BLaER1 treated with 17β-estradiol and CSF1 and Interleukin-3, amounts not matched to agents 10 nM and 100 nM (cell line): ENCODE measurements around the gene SEMA3F.
A peak's percentile ranks its signal among the peaks of the same experiment; 100 is the strongest.
"Not testable (repeated sequence)": the region's sequence is repeated elsewhere in the genome, so short reads cannot be mapped to it uniquely, and the experiment has no call there.

ENCODE experiments used
- H3K27ac ChIP-seq, 11 experiments: shearing (Covaris generic); formaldehyde crosslinking; 2 replicates each; pipeline ENCODE4 v1.8.1; 2022
- H3K27me3 ChIP-seq, 11 experiments: shearing (Covaris generic); formaldehyde crosslinking; 2 replicates each; pipeline ENCODE4 v1.8.1; 2022
- H3K36me3 ChIP-seq, 11 experiments: shearing (Covaris generic); formaldehyde crosslinking; 2 replicates each; pipeline ENCODE4 v1.8.1; 2022
- H3K4me1 ChIP-seq, 10 experiments: shearing (Covaris generic); formaldehyde crosslinking; 2 replicates each; pipeline ENCODE4 v1.8.1; 2022
- H3K4me2 ChIP-seq, 11 experiments: shearing (Covaris generic); formaldehyde crosslinking; 2 replicates each; pipeline ENCODE4 v1.8.1; 2022
- H3K4me3 ChIP-seq, 10 experiments: shearing (Covaris generic); formaldehyde crosslinking; 2 replicates each; pipeline ENCODE4 v1.8.1; 2022
- H3K9ac ChIP-seq, 11 experiments: shearing (Covaris generic); formaldehyde crosslinking; 2 replicates each; pipeline ENCODE4 v1.8.1; 2022
- H3K9me3 ChIP-seq, 11 experiments: shearing (Covaris generic); formaldehyde crosslinking; replicated peaks in 1 of 11; 2 replicates each; pipeline ENCODE4 v1.8.1; 2022
- H4K20me1 ChIP-seq, 11 experiments: shearing (Covaris generic); formaldehyde crosslinking; 2 replicates each; pipeline ENCODE4 v1.8.1; 2022
- Cebpa-rat ChIP-seq, 11 experiments: shearing (Covaris generic); IDR thresholded peaks; 2 replicates each; pipeline ENCODE4 v1.8.1; 2022

Gene SEMA3F

DNA sequence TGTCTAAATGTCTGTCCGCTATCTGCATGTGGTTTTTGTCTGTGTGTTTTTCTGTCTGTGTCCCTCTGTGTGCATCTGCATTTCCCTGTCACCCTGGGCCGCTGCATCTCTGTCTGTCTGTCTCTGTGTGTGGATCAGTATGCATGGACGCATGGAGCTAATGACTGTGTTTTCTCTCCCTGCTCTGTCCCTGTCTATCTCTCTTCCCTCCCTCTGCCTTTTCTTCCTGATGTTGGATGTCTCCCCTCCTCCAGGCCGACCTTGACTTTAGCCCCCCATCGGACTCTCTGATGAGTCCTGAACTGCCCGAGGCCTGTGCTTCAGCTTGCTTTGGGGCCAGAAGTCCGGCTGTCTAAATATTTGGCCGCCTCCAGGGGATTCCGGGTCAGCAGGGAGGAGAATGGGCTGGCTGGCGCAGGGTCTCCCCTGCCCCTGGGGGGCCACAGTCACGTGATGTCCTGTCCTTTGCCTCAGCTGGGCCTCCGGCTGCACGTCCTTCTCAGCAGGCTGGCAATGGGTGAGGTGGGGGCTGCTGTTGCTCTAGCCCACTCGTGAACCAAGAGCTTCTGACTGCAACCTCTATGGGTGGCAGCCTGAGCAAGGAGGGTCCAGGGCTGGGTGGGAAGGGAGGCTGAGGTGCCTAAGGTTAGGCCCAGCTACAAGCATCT, 53.7 kb downstream of the SEMA3F start:
- no peak overlapping the region for H3K9ac ChIP-seq
- no peak overlapping the region for H3K4me2 ChIP-seq
- peaks cover 0 to 40% (median 18%) of the 10 kb centered on the region in 11 experiments; a peak in 18 of 22 replicates for H4K20me1 ChIP-seq
- no peak for TF ChIP-seq Cebpa-rat (IDR thresholded peaks at IDR 0.05)
- peaks cover 42 to 61% (median 52%) of the 10 kb centered on the region in 11 experiments for H3K27me3 ChIP-seq
- H3K4me1 ChIP-seq, result peaks cover 16 to 48% (median 38%) of the 10 kb centered on the region in 10 experiments
- no peaks in the 10 kb centered on the region for H3K36me3 ChIP-seq
- H3K4me3 ChIP-seq, result no peak overlapping the region
- no peak overlapping the region for H3K27ac ChIP-seq
- no peaks in the 10 kb centered on the region for H3K9me3 ChIP-seq

- H3K27ac ChIP-seq, result no peak overlapping the region
- H3K36me3 ChIP-seq, result no peaks in the 10 kb centered on the region
- TF ChIP-seq Cebpa-rat (IDR thresholded peaks at IDR 0.05), result no peak
- peaks cover 16 to 47% (median 36%) of the 10 kb centered on the region in 10 experiments for H3K4me1 ChIP-seq
- no peak overlapping the region for H3K4me3 ChIP-seq
- H4K20me1 ChIP-seq, result peaks cover 0 to 32% (median 15%) of the 10 kb centered on the region in 11 experiments; a peak in 18 of 22 replicates
- H3K9me3 ChIP-seq, result no peaks in the 10 kb centered on the region
- peaks cover 29 to 47% (median 39%) of the 10 kb centered on the region in 11 experiments for H3K27me3 ChIP-seq
- H3K9ac ChIP-seq, result no peak overlapping the region
- peak overlapping the region in 5 of 11 experiments; percentile 1 to 41 (median 12); a peak in 3 of 22 replicates for H3K4me2 ChIP-seq
Observed at GRCh38 chr3:50210176-50210509, 55.0 kb downstream of the SEMA3F start.

DNA sequence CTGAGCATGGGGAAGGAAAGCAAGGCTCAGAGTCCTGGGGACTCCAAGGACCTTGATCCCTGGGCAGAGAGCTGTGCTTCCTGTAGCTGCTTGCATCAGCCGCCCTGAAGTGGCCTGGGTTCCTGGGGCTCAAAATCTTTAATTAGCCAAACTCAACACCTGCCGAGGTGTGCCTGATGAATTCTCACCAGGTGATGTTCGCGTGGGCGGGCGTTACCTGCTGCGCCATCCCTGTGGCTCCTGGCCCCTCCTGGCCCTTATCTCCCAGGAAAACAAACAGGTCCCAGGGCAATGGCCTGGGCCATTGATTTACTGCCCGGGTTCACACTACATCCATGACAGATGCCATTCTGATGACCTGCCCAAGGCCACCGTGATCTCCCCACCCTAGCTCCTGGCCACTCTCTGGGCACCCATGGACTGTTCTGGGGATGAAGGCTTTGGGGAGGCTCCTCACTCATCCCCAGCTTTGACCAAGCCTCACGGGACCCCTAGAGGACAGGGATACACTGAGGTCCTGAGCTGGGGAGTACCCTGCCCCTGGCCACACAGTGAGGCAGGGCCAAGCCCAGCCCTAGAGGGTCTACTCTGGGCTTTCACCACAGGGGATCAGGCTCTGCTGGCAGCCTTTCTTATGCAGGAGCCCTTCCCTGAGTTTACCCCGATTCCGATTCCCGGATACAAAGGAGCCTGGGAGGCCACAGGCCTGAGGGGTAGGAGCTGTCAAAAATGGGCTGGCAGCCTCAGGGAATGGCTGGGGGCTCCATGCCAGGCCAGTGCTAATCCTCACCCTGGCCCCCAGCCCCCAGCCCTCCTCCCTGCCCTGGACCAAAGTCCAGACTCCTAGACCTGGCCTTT, 55.6 kb downstream of the SEMA3F start:
- peak overlapping the region in 4 of 11 experiments; percentile 1 to 12 (median 6); a peak in 2 of 22 replicates for H3K4me2 ChIP-seq

DNA sequence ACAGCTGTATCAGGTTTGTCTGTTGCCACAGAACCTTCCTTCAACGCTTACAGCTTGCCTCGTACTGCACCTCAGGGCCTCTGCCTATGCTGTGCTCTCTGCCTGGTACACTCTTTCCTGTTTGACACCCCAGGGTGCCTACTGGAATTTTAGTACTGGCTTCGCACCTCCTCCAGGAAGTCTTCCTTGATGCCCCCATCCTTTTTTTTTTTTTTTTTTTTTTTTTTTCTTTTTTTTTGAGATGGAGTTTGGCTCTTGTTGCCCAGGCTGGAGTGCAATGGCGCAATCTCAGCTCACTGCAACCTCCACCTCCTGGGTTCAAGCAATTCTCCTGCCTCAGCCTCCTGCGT, 56.2 kb downstream of the SEMA3F start:
- H3K4me3 ChIP-seq, H3K9ac ChIP-seq, H3K27ac ChIP-seq, H3K36me3 ChIP-seq, H3K9me3 ChIP-seq: not testable (repeated sequence)
- Histone ChIP-seq H4K20me1 (peaks cover 0 to 20% (median 3%) of the 10 kb centered on the region in 11 experiments; a peak in 8 of 22 replicates), H3K27me3 (peaks cover 17 to 35% (median 27%) of the 10 kb centered on the region in 11 experiments), H3K4me1 (peaks cover 7 to 35% (median 25%) of the 10 kb centered on the region in 10 experiments; a peak in 19 of 20 replicates), H3K4me2 (peak overlapping the region in 1 of 11 experiments; percentile 64; a peak in 2 of 22 replicates)

More for the DNA sequence above, 55.6 kb downstream of the SEMA3F start:
- no peaks in the 10 kb centered on the region for H3K9me3 ChIP-seq
- no peak for TF ChIP-seq Cebpa-rat (IDR thresholded peaks at IDR 0.05)
- peaks cover 0 to 26% (median 9%) of the 10 kb centered on the region in 11 experiments; a peak in 18 of 22 replicates for H4K20me1 ChIP-seq
- peaks cover 23 to 42% (median 33%) of the 10 kb centered on the region in 11 experiments for H3K27me3 ChIP-seq
- no peak overlapping the region for H3K4me3 ChIP-seq
- H3K9ac ChIP-seq, result 0 out of 22 replicates have a peak overlapping the region, but pooled peaks of 1 of the 11 experiments have one; percentile 10
- no peaks in the 10 kb centered on the region for H3K36me3 ChIP-seq
- peaks cover 10 to 41% (median 30%) of the 10 kb centered on the region in 10 experiments for H3K4me1 ChIP-seq
- H3K27ac ChIP-seq, result no peak overlapping the region

DNA sequence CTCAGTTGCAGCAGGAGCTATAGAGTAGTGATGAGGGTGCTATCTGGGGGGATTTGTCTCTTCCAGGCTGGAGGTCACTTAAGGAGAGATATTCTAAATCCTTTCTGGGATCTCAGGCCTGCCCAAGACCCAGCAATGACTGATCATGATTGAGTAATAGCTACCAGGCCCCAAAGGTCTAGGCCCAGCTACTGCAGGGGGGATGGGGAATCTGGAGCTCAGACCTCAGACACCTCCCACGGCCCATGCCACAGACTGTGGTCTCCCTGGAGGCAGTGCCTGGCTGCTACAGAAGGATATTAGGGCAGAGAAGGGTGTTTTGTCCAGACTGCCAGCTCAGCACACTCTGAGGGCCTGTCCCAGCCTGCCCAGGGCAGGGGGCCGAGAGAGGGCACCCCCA, 56.8 kb downstream of the SEMA3F start:
- peaks cover 7 to 35% (median 25%) of the 10 kb centered on the region in 10 experiments; a peak in 19 of 20 replicates for H3K4me1 ChIP-seq
- H4K20me1 ChIP-seq, result peaks cover 0 to 14% (median 0%) of the 10 kb centered on the region in 11 experiments; a peak in 4 of 22 replicates
- H3K27me3 ChIP-seq, result peaks cover 11 to 30% (median 21%) of the 10 kb centered on the region in 11 experiments
- H3K36me3 ChIP-seq, result no peaks in the 10 kb centered on the region
- peak overlapping the region in 10 of 11 experiments; percentile 11 to 67 (median 37); a peak in 16 of 22 replicates for H3K4me2 ChIP-seq
- H3K9me3 ChIP-seq, result no peaks in the 10 kb centered on the region
- no peak for TF ChIP-seq Cebpa-rat (IDR thresholded peaks at IDR 0.05)
- no peak overlapping the region for H3K4me3 ChIP-seq
- no peak overlapping the region for H3K27ac ChIP-seq
- H3K9ac ChIP-seq, result peak overlapping the region in 2 of 11 experiments; percentile 4 to 9; a peak in 4 of 22 replicates

- no peaks in the 10 kb centered on the region for H3K36me3 ChIP-seq
- peaks cover 7 to 35% (median 25%) of the 10 kb centered on the region in 10 experiments; a peak in 19 of 20 replicates for H3K4me1 ChIP-seq
- H3K9me3 ChIP-seq, result no peaks in the 10 kb centered on the region
- peaks cover 5 to 24% (median 15%) of the 10 kb centered on the region in 11 experiments for H3K27me3 ChIP-seq
- no peak overlapping the region for H3K4me3 ChIP-seq
- no peak for TF ChIP-seq Cebpa-rat (IDR thresholded peaks at IDR 0.05)
- H4K20me1 ChIP-seq, result peaks cover 0 to 9% (median 0%) of the 10 kb centered on the region in 11 experiments; a peak in 3 of 22 replicates
- no peak overlapping the region for H3K27ac ChIP-seq
- H3K9ac ChIP-seq, result peak overlapping the region in 5 of 11 experiments; percentile 3 to 60 (median 32); a peak in 5 of 22 replicates
- H3K4me2 ChIP-seq, result peak overlapping the region in 8 of 11 experiments; percentile 14 to 67 (median 46); a peak in 13 of 22 replicates
Observed at GRCh38 chr3:50212502-50212901, 57.4 kb downstream of the SEMA3F start.

GRCh38 chr3:50212971-50213370, 57.8 kb downstream of the SEMA3F start:
- Histone ChIP-seq H4K20me1 (peaks cover 0 to 6% (median 0%) of the 10 kb centered on the region in 11 experiments; a peak in 3 of 22 replicates), H3K27ac (no peak overlapping the region), H3K4me1 (peaks cover 7 to 35% (median 25%) of the 10 kb centered on the region in 10 experiments; a peak in 19 of 20 replicates), H3K27me3 (peaks cover under 1 to 19% (median 11%) of the 10 kb centered on the region in 11 experiments; a peak in 20 of 22 replicates), H3K9ac (peak overlapping the region in 7 of 11 experiments; percentile 3 to 60 (median 32); a peak in 9 of 22 replicates), H3K36me3 (no peaks in the 10 kb centered on the region), H3K4me2 (peak overlapping the region in 8 of 11 experiments; percentile 27 to 61 (median 39); a peak in 12 of 22 replicates), H3K9me3 (no peaks in the 10 kb centered on the region), H3K4me3 (no peak overlapping the region)
- TF ChIP-seq Cebpa-rat (IDR thresholded peaks at IDR 0.05), result no peak

GRCh38 chr3:50213373-50213772, 58.2 kb downstream of the SEMA3F start:
- no peak for TF ChIP-seq Cebpa-rat (IDR thresholded peaks at IDR 0.05)
- Histone ChIP-seq H3K4me3 (no peak overlapping the region), H3K9me3 (no peaks in the 10 kb centered on the region), H3K9ac (peak overlapping the region in 7 of 11 experiments; percentile 3 to 60 (median 32); a peak in 10 of 22 replicates), H3K4me1 (peaks cover 7 to 35% (median 25%) of the 10 kb centered on the region in 10 experiments; a peak in 19 of 20 replicates), H3K27ac (no peak overlapping the region), H3K36me3 (no peaks in the 10 kb centered on the region), H4K20me1 (peaks cover 0 to 6% (median 0%) of the 10 kb centered on the region in 11 experiments; a peak in 3 of 22 replicates), H3K4me2 (peak overlapping the region in 8 of 11 experiments; percentile 27 to 61 (median 39); a peak in 13 of 22 replicates), H3K27me3 (peaks cover 0 to 15% (median 7%) of the 10 kb centered on the region in 11 experiments; a peak in 14 of 22 replicates)
